PC-9 (cell line): ENCODE data around the gene SPOCK3.

ENCODE experiments used
- CTCF ChIP-seq: fragments of 200-600 bp; sonication (generic); conservative IDR thresholded peaks from 2 replicates; pipeline ENCODE4 v1.6.1; 2017; ENCODE audit warnings: mixed run types, antibody characterized with exemption, mild to moderate bottlenecking, moderate library complexity
- EZH2 ChIP-seq: fragments of 200-600 bp; sonication (generic); IDR thresholded peaks from 2 replicates; pipeline ENCODE4 v1.8.0; 2017; ENCODE audit warnings: antibody characterized with exemption, low read depth

DNA sequence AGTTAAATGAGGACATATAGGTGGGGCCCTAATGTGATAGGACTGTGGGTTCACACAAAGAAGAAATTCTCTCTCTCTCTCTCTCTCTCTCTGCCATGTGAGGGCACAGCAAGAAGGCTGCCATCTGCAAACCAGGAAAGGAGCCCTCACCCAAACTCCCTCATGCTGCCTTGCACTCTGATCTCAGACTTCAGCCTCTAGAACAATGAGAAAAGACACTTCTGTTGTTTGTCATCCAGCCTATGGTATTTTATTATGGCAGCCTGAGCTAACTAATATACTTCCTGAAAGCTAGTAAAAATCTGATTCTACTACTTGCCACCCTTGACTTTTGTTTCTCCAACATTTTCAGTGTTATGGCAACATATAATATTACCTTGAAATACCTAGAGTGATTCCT is 425.9 kb downstream of the SPOCK3 start:
- TF ChIP-seq CTCF (no peak), EZH2 (no peak)
